Midbrain (tissue), 1 donor: ENCODE data around the gene PSTPIP2.

Experiments
- DNase-seq: peaks from one replicate; lab custom pipeline; 2025; lab: John Stamatoyannopoulos, UW

Gene PSTPIP2

DNA sequence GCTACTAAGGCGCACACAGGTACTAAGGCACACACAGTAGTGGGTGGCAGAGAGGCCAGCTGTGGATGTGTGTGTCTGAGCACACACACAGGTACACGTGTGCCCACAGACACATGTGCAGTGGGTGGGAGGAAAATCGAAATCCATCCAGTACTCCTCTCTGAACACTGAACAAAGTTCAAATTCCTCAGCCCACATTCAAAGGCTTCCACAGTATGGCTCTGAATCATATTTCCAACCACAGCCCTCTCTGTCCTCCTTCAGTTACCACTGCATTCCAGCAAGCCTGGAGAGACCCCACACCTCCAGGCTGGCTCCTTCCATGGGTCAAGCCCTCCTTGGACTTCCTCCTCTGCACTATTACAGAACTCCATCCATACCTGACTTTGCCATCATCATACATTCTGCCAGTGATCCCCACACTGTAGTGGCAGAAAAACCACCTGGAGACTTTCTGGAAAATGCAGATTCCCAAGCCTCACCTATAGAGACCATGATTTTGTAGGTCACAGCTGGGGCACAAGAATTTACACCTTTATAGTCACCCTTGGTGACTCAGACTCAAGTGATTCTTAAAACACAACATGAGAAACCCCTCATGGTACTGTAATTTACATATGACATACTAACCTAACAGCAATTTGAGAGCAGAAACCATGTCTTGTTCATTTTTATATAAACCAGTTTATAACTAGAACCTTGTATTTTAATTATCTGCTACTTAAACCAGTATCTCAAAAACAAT, 136.3 kb downstream of the PSTPIP2 start:
- no peak for DNase-seq
